Tibial artery (tissue), 4 donors: ENCODE data around the gene C14orf39.

Source experiments
- DNase-seq, 2 donors: peaks; one replicate each; pipeline ENCODE4 v3.0.0-alpha.2; 2019
- H3K27ac ChIP-seq, 2 donors: fragments of 200-600 bp; sonication (generic) in 1 of 2; 1 replicate in 1 of 2; 2 replicates in 1 of 2; pipeline ENCODE4 v1.5.1; 2018 to 2019; ENCODE audit warnings: mild to moderate bottlenecking in 1 of 2
- H3K27me3 ChIP-seq, 2 donors: fragments of 200-600 bp; sonication (generic) in 1 of 2; one replicate each; pipeline versions ENCODE4 v1.5.1 to v1.6.0; 2016 to 2019
- H3K36me3 ChIP-seq, 3 donors: fragments of 200-600 bp; sonication (generic) in 2 of 3; one replicate each; pipeline ENCODE4 v1.5.1; 2016 to 2019; ENCODE audit warnings: mild to moderate bottlenecking in 2 of 3
- H3K4me1 ChIP-seq, 4 donors: fragments of 200-600 bp; sonication (generic) in 2 of 4; 1 replicate in 3 of 4; 2 replicates in 1 of 4; pipeline ENCODE4 v1.5.1; 2016 to 2019
- H3K4me3 ChIP-seq, 2 donors: fragments of 200-600 bp; sonication (generic) in 1 of 2; 1 replicate in 1 of 2; 2 replicates in 1 of 2; pipeline ENCODE4 v1.5.1; 2018 to 2019; ENCODE audit warnings: mild to moderate bottlenecking in 2 of 2
- H3K9me3 ChIP-seq, 3 donors: fragments of 200-600 bp; sonication (generic) in 1 of 3; one replicate each; pipeline ENCODE4 v1.5.1; 2016 to 2019
- CTCF ChIP-seq, 2 experiments: fragments of 200-600 bp in 1 of 2; fragments of 450-650 bp in 1 of 2; IDR thresholded peaks; one replicate each; pipeline ENCODE4 v1.5.1; 2017 to 2019; ENCODE audit warnings: antibody characterized with exemption in 2 of 2, mild to moderate bottlenecking in 1 of 2, moderate library complexity in 1 of 2
- intact Hi-C: fragments of 100-400 bp; cut with DNase I; formaldehyde crosslinking; loops from one replicate; pipeline ENCODE4 v1.15.0; 2023; ENCODE audit warnings: low total_unique reads

C14orf39 gene

DNA sequence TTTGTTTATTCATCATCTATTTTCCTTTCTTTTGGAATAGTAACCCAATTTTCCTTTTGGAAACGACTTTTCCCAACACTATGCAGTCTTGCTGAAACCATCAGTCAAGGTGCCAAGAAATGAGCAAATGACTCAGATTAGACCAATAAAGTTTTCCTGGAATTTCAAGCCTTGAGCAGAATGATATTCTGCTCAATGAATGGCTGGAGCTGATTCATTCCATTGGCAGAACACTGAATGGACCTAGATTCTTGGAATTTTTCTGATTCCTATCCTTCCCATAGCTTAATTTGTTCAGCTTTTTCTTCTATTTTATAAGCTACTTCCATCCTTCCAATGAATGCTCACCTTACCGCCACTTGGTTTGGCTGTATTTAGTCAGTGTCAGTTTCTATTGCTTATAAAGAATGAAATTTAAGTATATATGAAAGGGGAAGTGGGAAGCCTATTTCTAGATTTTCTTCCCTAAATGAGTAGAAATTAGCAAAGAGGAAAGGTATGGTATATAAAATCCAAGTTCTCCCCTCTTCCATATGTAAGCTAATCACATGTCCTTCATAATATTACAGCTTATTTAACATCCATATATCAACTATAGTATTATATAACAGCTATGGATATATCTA lies 89.0 kb downstream of the C14orf39 start:
- H3K27ac ChIP-seq = no peak overlapping the region
- no peak for TF ChIP-seq CTCF (IDR thresholded peaks at IDR 0.05)
- H3K4me1 ChIP-seq = no peaks in the 10 kb centered on the region

More for the DNA sequence above, 89.0 kb downstream of the C14orf39 start:
- Histone ChIP-seq H3K9me3 (peaks cover 0 to 6% (median 0%) of the 10 kb centered on the region in 3 donors), H3K36me3 (no peaks in the 10 kb centered on the region), H3K4me3 (no peak overlapping the region), H3K27me3 (no peaks in the 10 kb centered on the region)
- intact Hi-C loops = no loop called here
- DNase-seq = no peak
